Superior temporal gyrus (tissue), 1 donor: ENCODE data around the gene CDK1.
A peak's percentile ranks its signal among the peaks of the same experiment; 100 is the strongest.
"Not testable (repeated sequence)": the region's sequence is repeated elsewhere in the genome, so short reads cannot be mapped to it uniquely, and the experiment has no call there.

Experiments
- DNase-seq: peaks from one replicate; pipeline ENCODE4 v3.0.0-alpha.2; 2016; ENCODE audit errors: extremely low spot score

CDK1 gene

DNA sequence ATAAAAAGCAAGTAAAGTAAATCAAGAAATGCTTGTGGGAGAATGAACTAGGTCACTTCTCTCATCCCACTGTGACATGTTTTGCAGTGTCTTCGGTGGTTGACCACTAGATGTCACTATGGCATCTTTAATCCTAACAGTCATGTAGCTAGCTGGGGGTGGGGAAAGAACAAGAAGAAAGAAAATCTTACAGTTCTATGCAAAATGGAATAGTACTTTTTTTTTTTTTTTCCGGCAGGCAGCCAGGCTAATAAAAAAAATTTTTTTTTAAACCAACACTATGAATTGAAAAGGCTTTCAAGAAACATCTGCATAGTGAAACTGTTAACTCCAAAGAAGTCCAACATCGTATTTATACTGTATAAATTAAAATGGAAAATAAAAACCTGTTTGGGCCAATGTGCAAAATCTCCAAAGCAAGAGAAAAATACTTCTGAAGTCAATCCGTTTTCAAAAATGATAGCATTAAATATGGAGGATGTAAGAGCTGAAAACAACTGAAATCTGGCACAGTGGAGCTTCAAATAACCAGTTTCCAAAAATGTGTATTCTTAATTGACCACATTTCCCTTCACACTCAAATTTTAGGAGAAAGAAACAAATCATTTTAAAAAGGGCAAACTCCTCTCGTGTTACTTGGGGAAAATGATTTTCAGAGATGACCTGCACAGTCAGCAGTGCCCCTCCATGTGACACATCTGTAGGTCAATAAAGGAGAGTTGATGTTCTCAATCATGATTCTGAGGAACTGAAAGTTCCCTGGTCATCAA is 38.5 kb downstream of the CDK1 start:
- peak; percentile 97 for DNase-seq

DNA sequence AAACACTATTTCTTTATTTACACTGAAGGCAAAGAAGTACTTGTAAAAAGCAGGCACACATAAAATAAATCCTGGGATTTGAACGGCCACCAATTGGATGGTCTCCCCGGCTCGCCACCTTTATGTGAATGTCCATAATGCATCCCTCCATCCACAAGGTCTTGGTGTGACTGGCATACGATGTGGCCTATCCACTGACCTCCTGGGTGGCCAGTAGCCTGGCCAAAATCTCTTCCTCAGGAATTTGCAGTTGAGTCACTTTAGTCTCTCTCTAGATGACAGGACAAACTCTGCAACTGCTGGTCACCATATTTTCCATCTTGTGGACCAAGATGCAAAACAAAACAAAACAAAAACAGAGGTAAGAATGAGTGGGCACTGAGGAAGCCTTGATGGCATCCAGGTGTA is 39.1 kb downstream of the CDK1 start:
- no peak for DNase-seq

DNA sequence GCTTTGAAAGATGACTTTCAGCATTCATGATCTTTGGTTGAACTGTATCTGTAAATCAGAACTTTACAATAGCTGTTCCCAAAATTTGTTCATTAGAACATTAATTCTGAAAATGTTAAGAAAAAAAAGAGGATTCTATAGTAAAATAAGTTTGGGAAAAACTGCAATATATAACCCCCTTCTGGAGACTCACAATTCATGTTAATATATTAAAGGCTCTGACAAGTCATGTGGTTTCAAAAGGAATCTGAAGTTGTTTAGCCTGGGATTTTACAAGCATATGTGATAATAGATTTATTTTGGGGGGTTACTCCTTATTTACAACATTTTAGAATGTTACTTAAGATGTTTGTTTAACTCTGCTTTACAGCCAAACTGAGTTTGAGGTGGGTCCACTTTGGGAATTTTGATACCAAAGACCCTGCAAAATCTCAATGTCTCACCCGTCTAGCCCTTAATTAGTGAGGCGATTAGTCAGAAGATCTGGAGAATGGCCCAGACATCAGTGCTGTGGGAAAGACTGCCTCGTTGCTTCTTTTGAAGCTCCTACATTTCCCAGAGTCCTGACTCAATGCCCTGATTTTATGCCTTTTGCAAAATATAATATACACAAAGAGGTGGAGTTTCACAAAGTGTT is 40.0 kb downstream of the CDK1 start:
- no peak for DNase-seq

DNA sequence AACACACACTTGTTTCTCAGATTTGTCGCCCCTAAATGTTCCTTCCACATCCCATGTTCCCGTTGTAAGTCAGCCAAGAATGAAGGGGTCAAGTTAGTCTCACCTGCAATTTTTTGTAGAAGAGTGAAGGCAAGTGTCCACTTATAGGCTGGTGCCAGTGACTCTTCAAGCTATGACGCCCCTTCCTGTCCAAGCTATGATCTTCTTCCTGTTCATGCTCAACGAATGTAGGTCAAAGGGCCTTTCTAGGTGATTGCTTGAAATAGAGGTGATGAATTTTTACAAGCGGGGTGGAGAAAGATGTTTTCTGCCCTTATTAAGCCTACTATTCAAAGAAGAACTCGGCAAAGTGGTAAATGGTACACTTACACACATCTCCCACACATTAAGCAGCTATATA is 41.0 kb downstream of the CDK1 start:
- DNase-seq = no peak

DNA sequence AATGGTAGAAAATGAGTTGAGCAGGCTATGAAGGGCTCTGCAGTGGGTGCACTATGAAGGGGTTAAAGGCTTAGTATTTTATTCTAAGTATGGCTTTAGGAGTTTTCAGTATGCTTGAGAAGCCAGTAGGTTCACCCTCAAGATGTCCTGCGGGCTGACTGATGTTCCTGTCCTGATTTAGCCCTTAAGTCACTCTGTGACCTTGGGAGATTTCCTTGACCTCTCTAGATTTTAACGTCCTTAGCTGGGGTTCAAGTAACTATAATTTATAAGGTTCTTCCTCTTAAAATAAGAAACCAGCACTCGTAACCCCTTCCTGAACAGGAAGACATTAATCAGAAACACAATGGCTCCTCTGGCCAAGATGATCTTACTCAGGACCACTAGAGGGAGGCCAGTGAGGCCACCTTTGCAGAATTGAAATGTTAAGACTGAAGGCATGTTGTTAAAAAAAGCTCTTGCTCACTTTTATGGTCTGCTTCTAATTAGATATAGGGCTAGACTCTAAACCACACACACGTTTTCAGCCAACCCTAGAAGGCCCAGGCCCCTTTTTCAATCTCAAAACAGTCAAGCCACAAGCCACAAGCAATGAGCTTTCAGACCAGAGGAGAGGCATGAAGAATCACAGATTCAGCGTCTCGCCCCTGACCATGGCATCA is 41.9 kb downstream of the CDK1 start:
- DNase-seq = no peak

DNA sequence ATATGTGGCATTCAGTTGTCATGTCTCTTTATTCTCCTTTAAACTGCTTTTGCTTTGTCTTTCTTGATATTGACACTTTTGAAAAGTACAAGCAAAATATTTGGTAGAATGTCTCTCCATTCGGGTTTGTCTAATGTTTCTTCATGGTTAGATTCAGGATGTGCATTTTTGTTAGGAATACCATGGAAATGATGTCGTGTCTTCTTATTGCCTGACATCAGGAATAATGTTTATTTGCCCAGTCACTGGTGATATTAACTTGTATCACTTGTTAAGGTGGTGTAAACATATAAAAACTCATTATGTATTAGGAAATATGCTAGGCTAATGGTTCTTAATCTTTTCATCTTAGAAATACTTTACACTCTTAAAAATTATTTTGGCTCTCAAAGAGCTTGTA is 43.4 kb downstream of the CDK1 start:
- DNase-seq = no peak

DNA sequence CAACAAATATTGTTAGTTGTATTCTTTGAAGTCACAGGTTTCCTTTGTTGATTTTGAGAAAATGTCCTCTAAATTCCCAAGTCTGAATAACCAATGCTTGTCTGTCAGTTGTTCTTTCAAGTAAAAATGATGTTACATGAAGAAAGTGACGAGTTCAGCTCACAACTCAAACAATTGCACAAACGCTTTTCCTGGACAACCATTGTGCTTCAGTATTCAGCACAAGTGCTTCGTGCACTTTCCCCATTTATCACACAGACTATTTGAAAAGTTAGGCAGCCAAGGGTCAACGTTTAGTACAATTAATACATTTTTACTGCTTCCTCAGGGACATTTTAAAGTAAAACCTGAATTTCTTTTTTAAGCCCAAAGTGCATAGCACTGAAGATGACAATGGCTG is 44.5 kb downstream of the CDK1 start:
- no peak for DNase-seq

DNA sequence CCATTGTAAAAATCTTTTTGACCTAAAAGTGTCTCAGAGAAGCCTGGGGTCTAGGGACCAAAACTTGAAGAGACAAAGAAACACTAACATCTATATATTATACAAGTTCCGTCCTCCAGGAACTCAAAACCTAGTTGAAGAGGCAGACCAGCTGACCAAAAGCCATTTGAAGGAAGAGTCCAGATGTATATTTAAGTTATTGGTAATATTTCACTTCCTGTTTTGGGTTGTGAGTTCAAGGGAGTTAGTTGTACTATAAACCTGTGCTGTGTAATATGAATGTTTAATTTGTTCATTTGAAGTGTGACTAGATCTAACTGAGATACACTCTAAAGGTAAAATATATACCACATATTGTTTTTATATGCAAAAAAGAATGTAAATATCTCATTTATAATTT is 45.0 kb downstream of the CDK1 start:
- no peak for DNase-seq

DNA sequence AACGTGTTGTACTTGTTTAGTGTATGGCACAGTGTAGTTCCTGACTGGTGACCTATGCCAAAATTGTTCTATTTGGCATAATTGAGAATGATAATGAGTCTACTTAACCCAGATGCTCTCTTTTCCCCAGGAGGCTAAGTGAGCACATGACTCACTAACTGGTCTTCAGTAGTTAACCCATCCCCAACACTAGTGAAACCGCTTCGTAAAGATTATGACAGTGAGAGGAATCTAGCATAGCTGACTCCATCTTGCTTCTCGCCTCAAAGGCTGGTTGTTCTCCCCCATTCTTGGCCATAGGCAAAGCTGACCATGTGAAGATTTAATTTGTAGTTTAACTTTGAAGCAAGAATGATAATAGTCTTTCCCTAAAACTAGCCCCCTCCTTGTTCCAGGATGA is 47.2 kb downstream of the CDK1 start:
- no peak for DNase-seq

DNA sequence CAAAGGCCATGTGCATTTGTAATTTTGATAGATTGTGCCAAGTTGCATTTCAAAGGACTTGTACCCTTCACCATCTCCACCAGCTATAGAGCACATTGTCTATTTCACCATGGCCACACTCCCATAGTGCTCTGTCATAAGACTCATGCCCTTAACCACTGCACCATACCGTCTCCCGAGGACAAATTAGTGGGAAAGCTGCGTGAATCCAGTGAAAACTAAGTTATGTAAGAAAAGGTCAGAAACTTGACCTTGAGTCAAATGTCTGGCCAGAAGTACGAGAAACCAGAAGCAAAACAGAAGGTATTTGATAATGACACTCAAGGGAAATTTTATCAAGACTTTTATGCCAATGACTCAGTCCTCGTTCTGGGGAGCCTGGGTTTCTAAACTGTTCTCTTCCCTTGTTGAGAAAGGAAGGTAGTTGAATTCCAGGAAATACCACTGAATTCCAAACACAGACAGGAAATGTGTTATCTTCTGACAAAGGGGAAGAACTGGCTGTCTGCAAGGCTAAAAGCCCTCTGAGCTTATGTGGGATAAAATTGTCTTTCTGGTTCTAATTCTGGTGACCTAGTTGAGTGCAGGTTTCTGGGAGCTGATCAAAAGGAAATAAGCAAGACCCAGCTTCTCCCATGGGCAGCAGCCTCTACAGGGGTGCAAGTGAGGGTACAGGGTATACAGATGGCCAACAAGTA is 49.7 kb downstream of the CDK1 start:
- no peak for DNase-seq

DNA sequence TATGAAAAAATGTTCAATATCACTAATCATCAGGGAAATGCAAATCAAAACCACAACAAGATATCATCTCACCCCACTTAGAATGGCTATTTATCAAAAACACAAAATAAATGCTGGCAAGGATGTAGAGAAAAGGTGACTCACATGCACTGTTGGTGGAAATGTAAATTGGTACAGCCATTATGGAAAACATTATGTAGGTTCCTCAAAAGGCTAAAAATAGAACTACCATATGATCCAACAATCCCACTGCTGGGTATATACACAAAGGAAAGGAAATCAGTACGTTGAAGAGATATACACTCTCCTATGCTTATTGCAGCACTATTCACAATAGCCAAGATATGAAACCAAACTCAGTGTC is 50.2 kb downstream of the CDK1 start:
- no peak for DNase-seq

DNA sequence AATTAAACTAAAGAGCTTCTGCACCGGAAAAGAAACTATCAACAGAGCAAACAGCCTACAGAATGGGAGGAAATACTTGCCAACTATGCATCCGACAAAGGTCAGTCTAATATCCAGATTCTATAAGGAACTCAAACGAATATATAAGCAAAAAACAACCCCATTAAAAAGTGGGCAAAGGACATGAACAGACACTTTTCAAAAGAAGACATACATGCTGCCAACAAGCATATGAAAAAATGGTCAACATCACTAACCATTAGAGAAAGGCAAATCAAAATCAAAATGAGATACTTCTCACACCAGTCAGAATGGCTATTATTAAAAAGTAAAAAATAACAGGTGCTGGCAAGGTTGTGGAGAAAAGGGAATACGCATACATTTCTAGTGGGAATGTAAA is 53.9 kb downstream of the CDK1 start:
- DNase-seq = not testable (repeated sequence)

DNA sequence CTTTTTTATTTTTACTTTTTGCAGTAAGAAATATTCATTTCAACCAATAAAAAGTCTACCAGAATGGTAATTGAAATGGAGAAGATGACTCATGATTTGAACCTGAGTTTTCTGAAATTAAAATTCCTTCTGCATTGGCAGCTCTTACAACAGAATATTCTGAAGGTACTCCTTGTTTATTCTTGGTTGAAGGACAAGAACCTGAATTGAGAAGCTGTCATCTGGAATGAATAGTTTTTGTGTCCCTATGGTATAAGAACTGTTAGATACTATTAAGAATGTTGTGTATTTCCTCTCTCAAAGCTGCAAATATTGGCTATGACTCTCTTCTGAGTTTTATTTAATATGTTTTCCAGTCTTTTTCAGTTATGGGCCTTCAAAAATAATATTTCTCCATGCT is 56.1 kb downstream of the CDK1 start:
- no peak for DNase-seq

DNA sequence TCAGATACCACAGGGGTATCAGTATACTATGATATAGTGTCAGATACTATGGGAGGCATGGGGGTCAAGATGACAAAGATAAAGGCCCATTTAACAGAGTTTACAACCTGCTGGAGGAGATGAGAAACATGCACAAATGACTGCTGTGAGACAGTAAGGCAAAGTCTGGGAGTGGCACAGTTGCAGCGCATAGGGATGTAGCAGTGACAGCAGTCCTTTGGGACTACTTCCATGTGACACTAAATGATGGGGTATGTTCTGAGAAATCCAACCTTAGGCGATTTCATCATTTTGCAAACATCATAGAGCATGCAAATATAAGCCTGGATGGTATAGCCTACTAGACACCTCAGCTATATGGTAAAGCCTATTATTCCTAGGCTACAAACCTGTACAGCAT is 56.8 kb downstream of the CDK1 start:
- no peak for DNase-seq

DNA sequence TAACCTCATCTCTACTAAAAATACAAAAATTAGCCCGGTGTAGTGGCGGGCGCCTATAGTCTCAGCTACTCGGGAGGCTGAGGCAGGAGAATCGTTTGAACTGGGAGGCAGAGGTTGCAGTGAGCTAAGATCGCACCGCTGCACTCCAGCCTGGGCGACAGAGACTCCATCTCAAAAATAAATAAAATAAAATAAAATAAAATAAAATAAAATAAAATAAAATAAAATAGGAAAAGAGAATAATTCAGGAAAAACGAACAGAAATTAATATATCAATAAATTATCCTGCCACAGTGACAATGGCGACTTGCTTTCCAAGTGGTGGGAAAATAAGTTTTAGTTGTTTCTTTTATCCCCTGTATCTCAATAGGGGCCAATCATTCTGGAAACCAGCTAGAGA is 62.9 kb downstream of the CDK1 start:
- DNase-seq = not testable (repeated sequence)

DNA sequence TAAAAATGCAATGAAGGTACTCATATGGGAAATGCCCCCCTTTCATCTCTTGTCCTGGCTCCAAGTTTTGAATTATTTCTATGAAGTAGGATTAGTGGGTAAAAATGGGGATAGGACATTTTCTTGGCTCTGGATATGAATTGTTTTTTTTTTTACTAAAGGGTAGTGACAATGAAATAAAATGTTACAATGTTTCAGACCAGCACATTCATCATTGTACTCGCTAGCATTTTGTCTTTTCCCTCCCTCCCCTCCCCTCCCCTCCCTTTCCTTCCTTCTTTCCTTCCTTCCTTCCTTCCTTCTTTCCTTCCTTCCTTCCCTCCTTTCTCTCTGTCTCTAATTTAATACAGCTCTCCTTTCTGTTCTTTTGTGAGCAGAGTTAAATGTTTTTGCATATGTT is 64.4 kb downstream of the CDK1 start:
- no peak for DNase-seq
